SK-N-SH (cell line): ENCODE results near the gene CD74. TPM values are rescaled to one million over a fixed set of nuclear protein-coding genes. Genes with fewer than 3 reads are reported as not detected.
A peak's percentile ranks its signal among the peaks of the same experiment; 100 is the strongest.

ENCODE experiments used
- CTCF ChIA-PET: fragments of 300-600, 350-600 bp; formaldehyde crosslinking; extraction: SDS; loops from one replicate; lab custom pipeline; 2021; lab: Yijun Ruan, JAX
- POLR2A ChIA-PET: fragments of 350-600 bp; sonication (Branson Sonifier 250); formaldehyde crosslinking; extraction: SDS; loops from one replicate; lab custom pipeline; 2020; ENCODE audit warnings: antibody characterized with exemption, inconsistent platforms; lab: Yijun Ruan, JAX
- DNase-seq: peaks from one replicate; pipeline ENCODE4 v3.0.0; 2012
- H2AFZ ChIP-seq: fragments of 200-600 bp; sonication (generic); 2 replicates; pipeline ENCODE4 v1.8.1; 2016; ENCODE audit warnings: antibody characterized with exemption, mild to moderate bottlenecking, low read depth
- H3F3A ChIP-seq: fragments of 200-600 bp; sonication (generic); replicated peaks from 2 replicates; pipeline ENCODE3; 2016; ENCODE audit warnings: antibody characterized with exemption, mild to moderate bottlenecking; ENCODE audit not compliant: insufficient read depth
- H3K27ac ChIP-seq, 2 experiments: fragments of 200-500 bp in 1 of 2; fragments of 200-600 bp in 1 of 2; sonication (Bioruptor generic) in 1 of 2; sonication (generic), shearing (Covaris generic) in 1 of 2; 2 replicates each; pipeline versions ENCODE4 v1.5.1 to v1.6.1; 2014 to 2016; ENCODE audit warnings: low read depth in 2 of 2, inconsistent platforms in 1 of 2, low read length in 1 of 2, mild to moderate bottlenecking in 1 of 2, mixed read lengths in 1 of 2
- H3K27me3 ChIP-seq: fragments of 200-600 bp; sonication (generic), shearing (Covaris generic); 2 replicates; pipeline ENCODE4 v1.6.1; 2016; ENCODE audit warnings: mixed run types; ENCODE audit not compliant: insufficient read depth
- H3K36me3 ChIP-seq, 2 experiments: fragments of 200-500 bp in 1 of 2; fragments of 200-600 bp in 1 of 2; sonication (Bioruptor generic) in 1 of 2; sonication (generic) in 1 of 2; replicated peaks in 1 of 2; 2 replicates each; pipeline versions ENCODE3 to v1.5.1; 2014 to 2016; ENCODE audit warnings: low read length in 1 of 2, mild to moderate bottlenecking in 1 of 2; ENCODE audit not compliant: insufficient read depth in 2 of 2, control insufficient read depth in 1 of 2
- H3K4me1 ChIP-seq, 2 experiments: fragments of 200-500 bp in 1 of 2; fragments of 200-600 bp in 1 of 2; sonication (Bioruptor generic) in 1 of 2; sonication (generic), shearing (Covaris generic) in 1 of 2; 2 replicates each; pipeline versions ENCODE4 v1.5.1 to v1.6.1; 2014 to 2016; ENCODE audit warnings: low read depth in 1 of 2, low read length in 1 of 2, mixed run types in 1 of 2; ENCODE audit not compliant: insufficient read depth in 2 of 2, control insufficient read depth in 1 of 2
- H3K4me2 ChIP-seq: fragments of 200-600 bp; sonication (generic), shearing (Covaris generic); 2 replicates; pipeline ENCODE4 v1.6.1; 2017; ENCODE audit warnings: mixed run types
- H3K4me3 ChIP-seq, 2 experiments: fragments of 200-500 bp in 1 of 2; fragments of 200-600 bp in 1 of 2; sonication (Bioruptor generic) in 1 of 2; sonication (generic), shearing (Covaris generic) in 1 of 2; 2 replicates each; pipeline versions ENCODE4 v1.5.1 to v1.8.1; 2014 to 2016; ENCODE audit warnings: low read depth in 2 of 2, inconsistent platforms in 1 of 2, low read length in 1 of 2, mild to moderate bottlenecking in 1 of 2, mixed read lengths in 1 of 2, moderate library complexity in 1 of 2
- H3K79me2 ChIP-seq: fragments of 200-600 bp; sonication (generic); 2 replicates; pipeline ENCODE4 v1.8.1; 2017; ENCODE audit warnings: mild to moderate bottlenecking; ENCODE audit not compliant: insufficient read depth
- H3K9ac ChIP-seq: fragments of 200-600 bp; sonication (generic); 2 replicates; pipeline ENCODE4 v1.6.1; 2017; ENCODE audit warnings: mixed run types
- H3K9me2 ChIP-seq: fragments of 200-600 bp; sonication (generic); 2 replicates; pipeline ENCODE4 v1.6.1; 2017; ENCODE audit warnings: mixed run types
- H3K9me3 ChIP-seq: fragments of 200-600 bp; sonication (generic); 2 replicates; pipeline ENCODE4 v1.6.1; 2017; ENCODE audit warnings: mixed run types, mild to moderate bottlenecking, moderate library complexity
- H4K20me1 ChIP-seq: fragments of 200-600 bp; sonication (generic); 2 replicates; pipeline ENCODE4 v1.6.1; 2017; ENCODE audit warnings: mild to moderate bottlenecking, mixed run types; ENCODE audit not compliant: insufficient read depth
- CTCF ChIP-seq: fragments of 200-600 bp; sonication (generic); IDR thresholded peaks from 2 replicates; pipeline ENCODE4 v1.6.1; 2017; ENCODE audit warnings: antibody characterized with exemption, mild to moderate bottlenecking, moderate library complexity
- EP300 ChIP-seq, 2 experiments: IDR thresholded peaks; 2 replicates each; pipeline versions ENCODE4 v1.4.0 to v1.6.1; 2012; ENCODE audit warnings: borderline replicate concordance in 1 of 2, low read depth in 1 of 2, low read length in 1 of 2
- FOSL2 ChIP-seq: IDR thresholded peaks from 2 replicates; pipeline ENCODE4 v1.4.0; 2012; ENCODE audit warnings: low read depth, mild to moderate bottlenecking, moderate library complexity, borderline replicate concordance
- GABPA ChIP-seq: IDR thresholded peaks from 2 replicates; pipeline ENCODE4 v1.4.0; 2012; ENCODE audit warnings: low read depth, mild to moderate bottlenecking
- MAX ChIP-seq: IDR thresholded peaks from 2 replicates; pipeline ENCODE4 v1.4.0; 2012; ENCODE audit warnings: low read depth
- PBX3 ChIP-seq: IDR thresholded peaks from 2 replicates; pipeline ENCODE4; 2012
- SMC3 ChIP-seq: IDR thresholded peaks from 2 replicates; pipeline ENCODE4 v1.6.1; 2012; ENCODE audit warnings: low read depth, low read length, improper control_type of control experiment
- TAF1 ChIP-seq: IDR thresholded peaks from 2 replicates; pipeline ENCODE4 v1.6.1; 2012; ENCODE audit warnings: low read depth, mild to moderate bottlenecking, low read length, moderate library complexity, borderline replicate concordance
- ZBTB33 ChIP-seq: IDR thresholded peaks from 2 replicates; pipeline ENCODE4 v1.4.0; 2012; ENCODE audit warnings: low read depth, borderline replicate concordance
- WGBS: methylation state at CpG from one replicate; pipeline ENCODE4 v1.1.6; 2017; ENCODE audit warnings: low lambda C conversion rate; 5-methylcytosine and 5-hydroxymethylcytosine counted together
- polyA plus RNA-seq, 3 experiments: library from polyadenylated mRNA; depleted of rRNA; stranded (reverse); fragments of >200 nt; gene quantifications; 2 replicates each; pipeline ENCODE4 v1.2.3, GENCODE V29; 2012

The CD74 gene
- polyA plus RNA-seq, 1 of the 3 experiments (the other 2 are of a cell fraction) = 0.26 TPM

- TF ChIP-seq MAX = no peak
- TF ChIP-seq SMC3 = no peak
- TF ChIP-seq ZBTB33 = no peak
- TF ChIP-seq EP300 (IDR thresholded peaks at IDR 0.05; ENCODE audit: borderline replicate concordance in 1 of 2, low read depth in 1 of 2, low read length in 1 of 2) = no peak
- TF ChIP-seq FOSL2 = no peak
- TF ChIP-seq, all 33 proteins: peak for 0
These were observed 28.5 kb upstream of the CD74 start (continued) for GRCh38 chr5:150440948-150441812.

GRCh38 chr5:150438873-150439546, 26.3 kb upstream of the CD74 start:
- TF ChIP-seq TAF1 (no peak), GABPA (no peak), CTCF (peak; percentile 64), PBX3 (no peak)
- H3K4me3 ChIP-seq = no peak overlapping the region
- no peak overlapping the region for H3K9ac ChIP-seq
- DNase-seq = peak; percentile 75
- H3K27ac ChIP-seq = no peak overlapping the region
- H3K36me3 ChIP-seq = peaks cover 8 to 9% of the 10 kb centered on the region in 2 experiments
- 68% methylated on average over 4 of the region's 4 CpGs for WGBS
- H4K20me1 ChIP-seq = peaks cover 18% of the 10 kb centered on the region
- no peaks in the 10 kb centered on the region for H3K9me2 ChIP-seq
- H3K79me2 ChIP-seq = no peaks in the 10 kb centered on the region
- no peak overlapping the region for H2AFZ ChIP-seq
- POLR2A ChIA-PET = no interaction called here
- H3K4me2 ChIP-seq = no peak overlapping the region
- H3K9me3 ChIP-seq = no peaks in the 10 kb centered on the region
- no peaks in the 10 kb centered on the region for H3K27me3 ChIP-seq
- no peaks in the 10 kb centered on the region; a peak in 1 of 4 replicates for H3K4me1 ChIP-seq
- CTCF ChIA-PET = interaction anchor here (0.6 to 2.8 kb wide), 6 partner anchors 39 to 808 kb away, joined by 3 to 8 read pairs (median 4); no protein-coding TSS in a partner anchor
- peaks cover 31% of the 10 kb centered on the region for H3F3A ChIP-seq
